DOHH2 (cell line): ENCODE measurements around the gene PTGIR.

Experiments used
- H3F3A ChIP-seq: fragments of 200-600 bp; sonication (generic), shearing (Covaris generic); 2 replicates; pipeline ENCODE4 v1.6.0; 2016; ENCODE audit warnings: antibody characterized with exemption, mild to moderate bottlenecking; ENCODE audit not compliant: control insufficient read depth, insufficient read depth
- H3K27ac ChIP-seq: fragments of 200-600 bp; sonication (generic); 2 replicates; pipeline ENCODE4 v1.5.1; 2014; ENCODE audit warnings: low read depth, mild to moderate bottlenecking, low read length, moderate library complexity
- H3K27me3 ChIP-seq: fragments of 200-600 bp; sonication (generic); 2 replicates; pipeline ENCODE4 v1.6.1; 2014; ENCODE audit warnings: mild to moderate bottlenecking, low read length, mixed read lengths; ENCODE audit not compliant: control insufficient read depth
- H3K36me3 ChIP-seq: fragments of 200-600 bp; sonication (generic); 2 replicates; pipeline ENCODE4 v1.6.1; 2014; ENCODE audit warnings: mild to moderate bottlenecking, low read length, moderate library complexity, mixed read lengths; ENCODE audit not compliant: control insufficient read depth
- H3K4me1 ChIP-seq: fragments of 200-600 bp; sonication (generic); 2 replicates; pipeline ENCODE4 v1.6.1; 2014; ENCODE audit warnings: mild to moderate bottlenecking, low read length, mixed read lengths; ENCODE audit not compliant: control insufficient read depth
- H3K4me2 ChIP-seq: fragments of 200-600 bp; sonication (generic); 2 replicates; pipeline ENCODE4 v1.6.0; 2014; ENCODE audit warnings: mild to moderate bottlenecking, low read length, moderate library complexity
- H3K4me3 ChIP-seq: fragments of 200-600 bp; sonication (generic); 2 replicates; pipeline ENCODE4 v1.5.1; 2014; ENCODE audit warnings: mild to moderate bottlenecking, low read length, mixed read lengths
- H3K79me2 ChIP-seq: fragments of 200-600 bp; sonication (generic); 2 replicates; pipeline ENCODE4 v1.6.1; 2014; ENCODE audit warnings: mild to moderate bottlenecking, low read length, mixed read lengths; ENCODE audit not compliant: control insufficient read depth
- H3K9me2 ChIP-seq: fragments of 200-600 bp; sonication (generic); replicated peaks from 2 replicates; pipeline ENCODE4 v1.6.1; 2014; ENCODE audit warnings: mild to moderate bottlenecking, low read length, mixed read lengths; ENCODE audit not compliant: control insufficient read depth
- H3K9me3 ChIP-seq: fragments of 200-600 bp; sonication (generic); 2 replicates; pipeline ENCODE4 v1.6.1; 2014; ENCODE audit warnings: antibody characterized with exemption, low read length, mixed read lengths; ENCODE audit not compliant: control insufficient read depth, insufficient read depth
- H4K20me1 ChIP-seq: fragments of 200-600 bp; sonication (generic); 2 replicates; pipeline ENCODE4 v1.6.0; 2014; ENCODE audit warnings: low read depth, mild to moderate bottlenecking, antibody characterized with exemption, low read length, moderate library complexity; ENCODE audit not compliant: control insufficient read depth, insufficient read depth
- EZH2phosphoT487 ChIP-seq: fragments of 200-600 bp; sonication (generic); IDR thresholded peaks from 2 replicates; pipeline ENCODE4 v1.6.1; 2017; ENCODE audit warnings: borderline replicate concordance, mild to moderate bottlenecking, antibody characterized with exemption, low read length, moderate library complexity, mixed read lengths
- TF ChIP-seq, protein P1 (sequence below): fragments of 200-600 bp; sonication (generic); IDR thresholded peaks from one replicate; pipeline ENCODE4 v1.5.1; 2014; ENCODE audit warnings: antibody characterized with exemption, mild to moderate bottlenecking, low read depth, low read length; ENCODE audit not compliant: poor library complexity, severe bottlenecking

Gene PTGIR

DNA sequence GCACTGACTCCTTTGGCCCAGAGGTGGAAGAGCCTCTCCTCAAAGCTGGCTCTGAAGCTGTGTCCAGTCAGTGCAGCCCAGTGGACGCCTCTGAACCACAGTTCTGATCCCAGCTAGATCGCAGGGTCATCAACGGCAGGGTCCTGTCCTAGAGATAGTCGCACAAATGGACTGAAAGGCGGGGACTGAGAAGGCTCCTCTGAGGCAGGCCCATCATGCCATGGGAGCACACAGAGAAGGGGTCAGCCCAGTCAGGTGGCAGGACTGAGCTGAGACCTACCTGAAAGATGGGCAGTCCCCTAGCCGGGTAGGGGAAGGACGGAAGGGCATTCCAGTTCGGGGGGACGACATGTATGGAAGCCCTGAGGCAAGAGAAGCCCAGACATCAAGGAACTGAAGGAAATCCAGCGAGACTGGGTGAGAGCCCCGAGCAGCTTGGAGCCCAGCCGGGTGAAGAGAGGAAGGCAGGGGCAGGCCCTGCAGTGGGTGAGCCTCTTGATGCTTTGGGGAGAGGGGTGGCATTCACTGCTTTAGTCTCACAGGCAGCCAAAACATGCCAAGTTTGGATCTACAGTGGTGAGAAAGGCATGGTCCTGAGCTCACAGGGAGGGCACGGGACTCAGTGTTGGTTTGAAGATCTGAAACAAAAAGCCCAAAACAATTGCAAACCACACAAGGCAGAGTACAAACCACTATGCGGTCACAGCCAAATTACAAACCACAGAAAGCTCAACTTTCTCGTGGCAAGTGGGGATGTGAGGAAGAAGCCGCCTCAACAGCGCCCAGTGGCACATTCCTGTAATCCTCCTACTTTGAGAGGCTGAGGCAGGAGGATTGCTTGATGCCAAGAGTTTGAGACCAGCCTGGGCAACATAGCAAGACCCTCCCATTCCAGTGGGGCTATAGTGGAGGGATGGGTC lies 13.8 kb downstream of the PTGIR start:
- H3K27me3 ChIP-seq = no peaks in the 10 kb centered on the region

DNA sequence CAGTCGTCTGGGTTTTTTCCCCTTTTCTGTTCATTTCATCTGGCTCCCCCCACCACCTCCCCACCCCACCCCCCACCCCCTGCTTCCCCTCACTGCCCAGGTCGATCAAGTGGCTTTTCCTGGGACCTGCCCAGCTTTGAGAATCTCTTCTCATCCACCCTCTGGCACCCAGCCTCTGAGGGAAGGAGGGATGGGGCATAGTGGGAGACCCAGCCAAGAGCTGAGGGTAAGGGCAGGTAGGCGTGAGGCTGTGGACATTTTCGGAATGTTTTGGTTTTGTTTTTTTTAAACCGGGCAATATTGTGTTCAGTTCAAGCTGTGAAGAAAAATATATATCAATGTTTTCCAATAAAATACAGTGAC lies 14.5 kb downstream of the PTGIR start:
- peaks cover 55% of the 10 kb centered on the region for H3K36me3 ChIP-seq
- peaks cover 26% of the 10 kb centered on the region for H3K4me1 ChIP-seq
- no peak overlapping the region for H3K27ac ChIP-seq

More for the DNA sequence above, 13.8 kb downstream of the PTGIR start:
- TF ChIP-seq, protein P1, sequence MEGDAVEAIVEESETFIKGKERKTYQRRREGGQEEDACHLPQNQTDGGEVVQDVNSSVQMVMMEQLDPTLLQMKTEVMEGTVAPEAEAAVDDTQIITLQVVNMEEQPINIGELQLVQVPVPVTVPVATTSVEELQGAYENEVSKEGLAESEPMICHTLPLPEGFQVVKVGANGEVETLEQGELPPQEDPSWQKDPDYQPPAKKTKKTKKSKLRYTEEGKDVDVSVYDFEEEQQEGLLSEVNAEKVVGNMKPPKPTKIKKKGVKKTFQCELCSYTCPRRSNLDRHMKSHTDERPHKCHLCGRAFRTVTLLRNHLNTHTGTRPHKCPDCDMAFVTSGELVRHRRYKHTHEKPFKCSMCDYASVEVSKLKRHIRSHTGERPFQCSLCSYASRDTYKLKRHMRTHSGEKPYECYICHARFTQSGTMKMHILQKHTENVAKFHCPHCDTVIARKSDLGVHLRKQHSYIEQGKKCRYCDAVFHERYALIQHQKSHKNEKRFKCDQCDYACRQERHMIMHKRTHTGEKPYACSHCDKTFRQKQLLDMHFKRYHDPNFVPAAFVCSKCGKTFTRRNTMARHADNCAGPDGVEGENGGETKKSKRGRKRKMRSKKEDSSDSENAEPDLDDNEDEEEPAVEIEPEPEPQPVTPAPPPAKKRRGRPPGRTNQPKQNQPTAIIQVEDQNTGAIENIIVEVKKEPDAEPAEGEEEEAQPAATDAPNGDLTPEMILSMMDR = no peak
- TF ChIP-seq EZH2phosphoT487 = no peak
- H3K36me3 ChIP-seq = peaks cover 48% of the 10 kb centered on the region
- no peaks in the 10 kb centered on the region for H3K9me3 ChIP-seq
- H3K27ac ChIP-seq = no peak overlapping the region
- H3F3A ChIP-seq = peaks cover 10% of the 10 kb centered on the region
- H3K4me3 ChIP-seq = no peak overlapping the region
- H4K20me1 ChIP-seq = 0 out of 2 replicates have a peak, but pooled peaks cover 2% of the 10 kb centered on the region
- H3K4me2 ChIP-seq = peak overlapping the region; percentile 36; the same call in 1 of the 2 replicates
- H3K79me2 ChIP-seq = no peaks in the 10 kb centered on the region; the same call in 1 of the 2 replicates
- H3K9me2 ChIP-seq = no peaks in the 10 kb centered on the region
- peaks cover 26% of the 10 kb centered on the region for H3K4me1 ChIP-seq

DNA sequence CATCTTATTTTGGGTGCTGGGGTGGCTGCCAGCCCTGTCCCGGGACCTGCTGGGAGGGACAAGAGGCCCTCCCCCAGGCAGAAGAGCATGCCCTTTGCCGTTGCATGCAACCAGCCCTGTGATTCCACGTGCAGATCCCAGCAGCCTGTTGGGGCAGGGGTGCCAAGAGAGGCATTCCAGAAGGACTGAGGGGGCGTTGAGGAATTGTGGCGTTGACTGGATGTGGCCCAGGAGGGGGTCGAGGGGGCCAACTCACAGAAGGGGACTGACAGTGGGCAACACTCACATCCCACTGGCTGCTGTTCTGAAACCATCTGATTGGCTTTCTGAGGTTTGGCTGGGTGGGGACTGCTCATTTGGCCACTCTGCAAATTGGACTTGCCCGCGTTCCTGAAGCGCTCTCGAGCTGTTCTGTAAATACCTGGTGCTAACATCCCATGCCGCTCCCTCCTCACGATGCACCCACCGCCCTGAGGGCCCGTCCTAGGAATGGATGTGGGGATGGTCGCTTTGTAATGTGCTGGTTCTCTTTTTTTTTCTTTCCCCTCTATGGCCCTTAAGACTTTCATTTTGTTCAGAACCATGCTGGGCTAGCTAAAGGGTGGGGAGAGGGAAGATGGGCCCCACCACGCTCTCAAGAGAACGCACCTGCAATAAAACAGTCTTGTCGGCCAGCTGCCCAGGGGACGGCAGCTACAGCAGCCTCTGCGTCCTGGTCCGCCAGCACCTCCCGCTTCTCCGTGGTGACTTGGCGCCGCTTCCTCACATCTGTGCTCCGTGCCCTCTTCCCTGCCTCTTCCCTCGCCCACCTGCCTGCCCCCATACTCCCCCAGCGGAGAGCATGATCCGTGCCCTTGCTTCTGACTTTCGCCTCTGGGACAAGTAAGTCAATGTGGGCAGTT lies 15.1 kb downstream of the PTGIR start:
- no peak overlapping the region for H3K4me2 ChIP-seq
- no peak overlapping the region for H3K27ac ChIP-seq
- no peaks in the 10 kb centered on the region for H3K9me2 ChIP-seq
- peaks cover 61% of the 10 kb centered on the region for H3K36me3 ChIP-seq
- H3F3A ChIP-seq = peaks cover 10% of the 10 kb centered on the region
- H3K4me3 ChIP-seq = no peak overlapping the region
- H3K4me1 ChIP-seq = peaks cover 26% of the 10 kb centered on the region
- H3K79me2 ChIP-seq = peaks cover 12% of the 10 kb centered on the region
- 0 out of 2 replicates have a peak, but pooled peaks cover 2% of the 10 kb centered on the region for H4K20me1 ChIP-seq
- no peaks in the 10 kb centered on the region for H3K9me3 ChIP-seq
- TF ChIP-seq, protein P1 = no peak
- TF ChIP-seq EZH2phosphoT487 = no peak
- no peaks in the 10 kb centered on the region for H3K27me3 ChIP-seq

More for the DNA sequence above, 14.5 kb downstream of the PTGIR start:
- H3K9me2 ChIP-seq = no peaks in the 10 kb centered on the region
- peaks cover 6% of the 10 kb centered on the region for H3K79me2 ChIP-seq
- no peaks in the 10 kb centered on the region for H3K9me3 ChIP-seq
- H3K4me2 ChIP-seq = no peak overlapping the region
- H4K20me1 ChIP-seq = 0 out of 2 replicates have a peak, but pooled peaks cover 2% of the 10 kb centered on the region
- no peaks in the 10 kb centered on the region for H3K27me3 ChIP-seq
- H3K4me3 ChIP-seq = no peak overlapping the region
- TF ChIP-seq EZH2phosphoT487 = no peak
- TF ChIP-seq, protein P1 = no peak
- peaks cover 10% of the 10 kb centered on the region for H3F3A ChIP-seq
